Erythroblast (primary cell): ENCODE results near the gene LKAAEAR1.

Experiments used
- GATA1 ChIP-seq: IDR thresholded peaks from 2 replicates; pipeline ENCODE4 v1.6.1; 2011; ENCODE audit warnings: low read depth, mild to moderate bottlenecking, control low read depth, low read length, moderate library complexity
- POLR2A ChIP-seq: IDR thresholded peaks from 2 replicates; pipeline ENCODE4 v1.6.1; 2011; ENCODE audit warnings: mild to moderate bottlenecking, low read length

GRCh38 chr20:64083804-64084684 lies at the start of gene LKAAEAR1:
- TF ChIP-seq POLR2A (no peak), GATA1 (no peak)
